Stimulated activated CD4-positive, alpha-beta T cell treated with anti-CD3 and anti-CD28 coated beads, Interleukin-4, amount 100 ng/mL, for 48 hours (primary cell): ENCODE measurements around the gene KLHL22.
A peak's percentile ranks its signal among the peaks of the same experiment; 100 is the strongest.
"Not testable (repeated sequence)": the region's sequence is repeated elsewhere in the genome, so short reads cannot be mapped to it uniquely, and the experiment has no call there.

Experiments
- DNase-seq, 2 donors: peaks; one replicate each; pipeline ENCODE4 v3.0.0-alpha.2; 2020; ENCODE audit warnings: low read depth in 2 of 2

KLHL22 gene

DNA sequence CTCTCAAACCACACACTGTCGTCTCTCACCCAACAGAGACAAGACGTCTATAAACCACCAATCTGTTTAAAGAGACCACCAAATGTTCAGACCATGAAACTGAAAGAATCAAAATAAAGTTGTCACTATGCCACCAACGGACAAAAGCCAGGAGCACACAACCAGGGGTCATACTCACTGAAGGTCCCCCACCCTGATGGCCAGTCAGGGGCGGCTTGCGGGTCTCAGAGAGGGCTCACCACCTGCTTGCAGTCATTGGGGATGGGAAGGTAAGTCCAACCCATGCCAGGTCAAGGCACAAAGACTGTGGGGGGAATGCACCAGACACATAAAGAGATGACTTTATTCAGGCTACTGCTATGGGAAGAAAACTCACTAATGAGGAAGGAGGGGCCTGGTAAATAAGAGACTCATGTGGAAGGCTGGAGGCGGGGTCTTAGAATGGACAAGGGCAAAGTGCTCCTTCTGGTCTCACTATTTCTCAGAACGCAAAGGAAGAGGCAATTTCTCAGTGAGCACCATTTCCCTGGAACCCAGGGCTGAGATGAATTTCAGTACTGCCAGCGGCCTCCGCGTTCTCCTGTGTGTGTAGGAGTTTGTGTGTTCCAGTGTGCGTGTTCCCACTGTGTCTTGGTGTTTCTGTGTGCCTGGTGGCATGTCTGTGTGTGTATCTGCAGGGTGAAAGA, 75.3 kb downstream of the KLHL22 start:
- no peak for DNase-seq

DNA sequence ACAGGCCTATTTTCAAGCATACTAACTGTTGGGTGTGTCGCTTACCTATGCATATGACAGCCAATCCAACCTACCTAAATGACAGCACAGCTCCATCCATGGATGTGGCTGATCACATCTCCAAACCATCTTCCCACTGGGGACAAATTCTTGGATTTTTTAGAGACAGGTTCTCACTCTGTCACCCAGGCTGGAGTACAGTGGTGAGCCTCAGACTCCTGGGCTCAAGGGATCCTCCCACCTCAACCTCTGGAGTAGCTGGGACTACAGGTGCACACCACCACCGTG, 76.0 kb downstream of the KLHL22 start:
- no peak for DNase-seq

- DNase-seq = peak in 1 of 2 donors; percentile 59
Measured at GRCh38 chr22:20418211-20418788, 77.3 kb downstream of the KLHL22 start.

DNA sequence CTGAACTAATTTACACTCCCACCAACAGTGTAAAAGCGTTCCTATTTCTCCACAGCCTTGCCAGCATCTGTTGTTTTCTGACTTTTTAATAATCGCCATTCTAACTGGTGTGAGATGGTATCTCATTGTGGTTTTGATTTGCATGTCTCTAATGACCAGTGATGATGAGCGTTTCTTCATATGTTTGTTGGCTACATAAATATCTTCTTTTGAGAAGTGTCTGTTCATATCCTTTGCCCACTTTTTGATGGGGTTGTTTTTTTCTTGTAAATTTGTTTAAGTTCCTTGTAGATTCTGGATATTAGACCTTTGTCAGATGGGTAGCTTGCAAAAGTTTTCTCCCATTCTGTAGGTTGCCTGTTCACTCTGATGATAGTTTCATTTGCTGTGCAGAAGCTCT, 79.9 kb downstream of the KLHL22 start:
- not testable (repeated sequence) for DNase-seq

- not testable (repeated sequence) for DNase-seq
Measured at GRCh38 chr22:20415241-20415640, 80.4 kb downstream of the KLHL22 start.

- DNase-seq = no peak
Measured at GRCh38 chr22:20414450-20414849, 81.1 kb downstream of the KLHL22 start.

DNA sequence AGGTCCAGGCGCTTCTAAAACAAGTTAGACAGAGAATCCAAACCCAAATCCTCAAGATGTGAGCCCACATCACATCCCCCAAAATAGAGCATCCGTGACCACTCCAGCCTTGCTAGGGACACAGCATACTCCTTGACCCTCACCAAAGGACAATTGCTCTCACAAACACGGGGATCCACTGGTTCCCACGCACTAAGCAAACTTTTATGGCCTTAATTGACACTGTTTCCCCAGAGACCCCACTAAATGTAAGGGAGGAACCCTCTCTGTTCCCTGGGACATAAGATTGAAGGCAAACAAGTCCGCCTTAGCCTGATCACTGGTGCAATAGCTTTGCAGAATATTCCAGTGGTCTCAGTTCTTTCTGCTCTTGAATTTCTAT, 81.5 kb downstream of the KLHL22 start:
- DNase-seq = no peak

DNA sequence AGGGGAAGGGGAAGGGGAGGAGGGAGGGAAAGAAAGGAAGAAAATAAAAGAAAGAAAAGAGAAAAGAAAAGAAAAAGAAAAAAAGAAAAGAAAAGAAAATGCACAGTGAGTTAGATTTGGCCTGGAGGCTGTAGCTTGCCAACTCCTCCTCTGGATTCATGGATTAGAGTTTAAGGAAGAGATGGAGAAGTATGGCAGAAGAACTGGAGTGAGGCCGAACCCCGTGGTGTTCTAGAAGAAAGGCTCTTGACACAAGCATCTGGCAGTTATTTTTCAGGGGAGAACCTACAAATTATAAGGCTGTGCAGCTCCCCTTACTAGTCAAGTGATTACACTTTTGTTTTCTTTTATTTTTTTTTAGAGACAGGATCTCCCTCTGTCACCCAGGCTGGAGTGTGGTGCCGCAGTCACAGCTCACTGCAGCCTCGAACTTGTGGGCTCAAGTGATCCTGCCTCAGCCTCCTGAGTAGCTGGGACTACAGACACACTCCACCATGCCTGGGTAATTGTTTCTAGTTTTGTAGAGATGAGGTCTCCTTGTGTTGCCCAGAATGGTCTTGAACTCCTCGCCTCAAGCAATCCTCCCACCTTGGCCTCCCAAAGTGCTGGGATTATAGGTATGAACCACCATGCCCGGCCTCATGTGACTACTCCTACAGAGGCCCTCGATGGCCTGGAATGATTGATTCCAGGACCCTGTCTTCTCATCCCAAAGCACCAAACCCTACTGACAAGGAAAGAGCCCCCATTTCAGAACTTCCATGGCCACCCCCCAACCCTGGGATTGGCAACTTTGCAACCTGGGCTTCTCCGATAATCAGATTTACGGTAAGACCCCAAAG, 82.2 kb downstream of the KLHL22 start:
- DNase-seq = no peak

GRCh38 chr22:20412474-20413216, 83.0 kb downstream of the KLHL22 start:
- no peak for DNase-seq

DNA sequence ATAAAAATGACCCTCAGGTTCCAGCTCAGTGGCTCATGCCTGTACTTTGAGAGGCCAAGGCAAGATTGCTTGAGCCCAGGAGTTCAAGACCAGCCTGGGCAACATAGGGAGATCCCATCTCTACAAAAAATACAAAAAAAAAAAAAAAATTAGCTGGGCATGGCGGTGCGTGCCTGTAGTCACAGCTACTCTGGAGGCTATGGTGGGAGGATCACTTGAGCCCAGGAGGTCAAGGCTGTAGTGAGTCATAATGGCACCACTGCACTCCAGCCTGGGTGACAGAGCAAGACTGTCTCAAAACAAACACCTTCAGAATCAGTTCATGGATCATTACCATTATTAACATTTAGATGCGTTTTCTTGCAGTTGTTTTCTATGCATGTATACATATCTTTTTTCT, 86.2 kb downstream of the KLHL22 start:
- not testable (repeated sequence) for DNase-seq

DNA sequence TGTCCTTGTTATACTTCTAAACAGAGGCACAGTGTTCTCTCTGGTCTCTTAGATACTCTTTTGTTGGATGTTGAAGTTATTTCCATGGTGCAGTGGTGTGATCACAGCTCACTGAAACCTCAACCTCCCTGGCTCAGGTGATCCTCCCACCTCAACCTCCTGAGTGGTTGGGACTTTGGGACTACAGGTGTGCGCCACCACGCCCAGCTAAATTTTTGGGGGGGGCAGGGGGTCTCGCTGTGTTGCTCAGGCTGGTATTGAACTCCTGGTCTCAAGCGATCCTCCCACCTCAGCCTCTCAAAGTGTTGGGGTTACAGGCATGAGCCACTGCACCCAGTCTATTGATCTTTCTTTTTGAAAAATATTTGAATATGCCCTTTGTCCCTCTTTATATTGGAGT, 86.7 kb downstream of the KLHL22 start:
- no peak for DNase-seq

DNA sequence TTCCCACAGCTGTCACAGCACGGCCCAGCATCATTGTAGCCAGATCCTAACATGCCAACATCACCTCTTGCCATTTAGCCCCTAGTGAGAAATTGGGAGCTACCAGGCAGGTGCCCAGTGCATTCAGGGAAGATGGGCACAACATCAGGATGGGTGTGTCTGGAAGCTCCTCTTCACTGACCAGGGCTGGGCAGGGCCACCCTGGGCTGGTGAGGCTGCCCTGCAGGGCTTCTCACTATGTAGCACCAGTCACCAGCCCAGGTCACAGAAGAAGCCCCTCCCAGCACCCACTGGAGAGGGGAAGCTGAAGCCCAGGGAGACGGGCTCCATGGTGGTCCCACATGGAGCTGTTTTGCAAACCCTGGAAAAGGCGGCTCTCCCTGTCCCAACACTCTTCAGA, 87.8 kb downstream of the KLHL22 start:
- no peak for DNase-seq

DNA sequence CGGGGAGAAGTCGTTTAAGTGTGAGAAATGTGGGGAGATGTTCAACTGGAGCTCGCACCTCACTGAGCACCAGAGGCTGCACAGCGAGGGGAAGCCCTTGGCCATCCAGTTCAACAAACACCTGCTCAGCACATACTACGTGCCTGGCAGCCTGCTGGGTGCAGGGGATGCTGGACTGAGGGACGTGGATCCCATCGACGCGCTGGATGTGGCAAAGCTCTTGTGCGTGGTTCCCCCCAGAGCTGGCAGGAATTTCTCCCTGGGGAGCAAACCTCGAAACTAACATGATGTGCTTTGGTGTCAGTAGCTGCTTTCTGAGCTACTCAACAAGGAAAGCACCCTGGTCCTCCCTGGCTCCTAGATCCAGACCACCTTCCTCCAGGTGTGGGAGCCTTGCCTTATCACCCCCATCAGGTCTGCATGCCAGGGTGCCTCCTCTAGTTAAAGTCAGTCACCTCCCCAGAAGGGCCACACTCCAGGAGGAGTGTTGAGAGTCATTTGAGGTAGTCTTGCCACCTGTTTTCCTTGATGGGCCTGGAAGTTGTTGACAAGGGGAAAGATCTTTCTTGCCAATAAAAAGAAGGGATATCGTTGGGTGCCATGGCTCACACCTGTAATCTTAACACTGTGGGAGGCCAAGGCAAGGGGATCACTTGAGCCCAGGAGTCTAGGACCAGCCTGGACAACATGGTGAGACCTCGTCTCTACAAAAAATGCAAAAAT, 88.7 kb downstream of the KLHL22 start:
- DNase-seq = no peak

- DNase-seq = no peak
Measured at GRCh38 chr22:20405931-20406685, 89.5 kb downstream of the KLHL22 start.

DNA sequence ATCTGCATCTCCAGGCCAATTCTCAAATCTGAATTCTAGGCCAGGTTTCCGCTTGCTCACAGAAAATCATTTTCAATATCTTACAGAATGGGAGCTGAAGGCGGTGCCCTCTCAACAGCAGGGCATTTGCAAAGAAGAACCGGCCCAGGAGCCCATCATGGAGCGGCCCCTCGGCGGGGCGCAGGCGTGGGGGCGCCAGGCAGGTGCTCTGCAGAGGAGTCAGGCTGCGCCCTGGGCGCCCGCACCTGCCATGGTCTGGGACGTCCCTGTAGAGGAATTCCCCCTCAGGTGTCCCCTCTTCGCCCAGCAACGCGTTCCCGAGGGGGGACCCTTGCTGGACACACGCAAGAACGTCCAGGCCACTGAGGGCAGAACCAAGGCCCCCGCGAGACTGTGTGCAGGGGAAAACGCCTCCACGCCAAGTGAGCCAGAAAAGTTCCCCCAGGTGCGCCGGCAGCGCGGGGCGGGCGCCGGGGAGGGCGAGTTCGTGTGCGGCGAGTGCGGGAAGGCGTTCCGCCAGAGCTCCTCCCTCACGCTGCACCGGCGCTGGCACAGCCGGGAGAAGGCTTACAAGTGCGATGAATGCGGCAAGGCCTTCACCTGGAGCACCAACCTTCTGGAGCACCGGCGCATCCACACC, 90.2 kb downstream of the KLHL22 start:
- DNase-seq = no peak

DNA sequence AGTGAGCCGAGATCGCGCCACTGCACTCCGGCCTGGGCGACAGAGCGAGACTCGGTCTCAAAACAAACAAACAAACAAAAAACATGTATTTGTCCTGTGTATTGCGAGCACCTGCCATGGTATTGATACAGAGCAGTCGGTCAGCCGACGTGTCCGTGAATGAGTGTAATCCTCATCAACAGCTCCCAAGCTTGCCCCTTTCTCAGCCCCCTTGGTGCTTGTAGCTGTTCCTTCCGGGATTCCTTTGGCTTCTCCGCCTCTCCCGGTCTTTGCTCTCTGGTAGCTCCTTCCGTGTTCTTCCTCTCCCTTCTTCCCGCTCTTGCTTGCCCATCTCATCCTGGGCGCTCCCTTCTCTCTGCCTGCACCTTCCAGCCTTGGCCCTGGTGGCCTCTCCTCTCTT, 90.7 kb downstream of the KLHL22 start:
- no peak for DNase-seq

GRCh38 chr22:20403779-20404140, 91.8 kb downstream of the KLHL22 start:
- DNase-seq = no peak

- no peak for DNase-seq
Measured at GRCh38 chr22:20402960-20403778, 92.4 kb downstream of the KLHL22 start.

DNA sequence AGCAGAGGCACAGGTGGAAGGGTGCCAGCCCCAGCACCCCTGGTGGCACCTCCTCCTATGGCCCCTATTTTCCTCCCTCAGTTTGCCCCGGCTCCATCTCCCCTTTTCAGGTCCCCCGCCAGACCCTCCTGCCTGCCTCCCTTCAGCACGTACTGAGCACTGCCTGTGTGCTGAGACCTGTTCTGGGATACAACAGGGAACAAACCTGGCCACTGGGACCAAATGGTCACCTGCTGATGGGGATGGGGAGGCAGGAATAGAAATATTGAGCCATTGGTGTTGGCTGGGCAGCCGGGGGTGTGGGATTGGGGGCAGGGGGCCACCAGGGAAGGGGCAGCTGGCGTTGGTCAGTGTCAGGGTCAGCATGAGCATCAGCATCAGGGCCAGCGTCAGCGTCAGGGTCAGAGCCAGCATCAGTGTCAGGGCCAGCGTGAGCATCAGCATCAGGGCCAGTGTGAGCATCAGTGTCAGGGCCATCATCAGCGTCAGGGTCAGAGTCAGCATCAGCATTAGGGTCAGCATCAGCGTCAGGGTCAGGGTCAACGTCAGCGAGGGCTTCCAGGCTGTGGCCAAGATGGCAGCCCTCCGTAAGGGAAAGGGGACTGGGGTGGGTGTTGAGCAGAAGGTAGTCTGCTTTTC, 94.1 kb downstream of the KLHL22 start:
- DNase-seq = no peak
